H9 (cell line): Measurements from ENCODE around the gene PRKAG2. TPM values are rescaled to one million over a fixed set of nuclear protein-coding genes. Genes with fewer than 3 reads are reported as not detected.

Experiments used
- DNase-seq: peaks from one replicate; pipeline ENCODE4 v3.0.0-alpha.2; 2017
- H2AFZ ChIP-seq: one replicate; pipeline ENCODE4 v1.6.1; 2013; ENCODE audit warnings: mild to moderate bottlenecking, low read length, control low read depth, moderate library complexity
- H2AK5ac ChIP-seq: 2 replicates; pipeline ENCODE4 v1.6.1; 2013; ENCODE audit warnings: low read length, control low read depth, mixed read lengths; ENCODE audit not compliant: insufficient read length
- H2BK120ac ChIP-seq: one replicate; pipeline ENCODE4 v1.6.1; 2013; ENCODE audit warnings: low read depth, mild to moderate bottlenecking, low read length, control low read depth, inconsistent platforms; ENCODE audit not compliant: poor library complexity, severe bottlenecking
- H2BK12ac ChIP-seq: 2 replicates; pipeline ENCODE4 v1.6.1; 2013; ENCODE audit warnings: low read length, control low read depth, mixed read lengths, low read depth; ENCODE audit not compliant: insufficient read length
- H2BK15ac ChIP-seq: 2 replicates; pipeline ENCODE4 v1.6.1; 2013; ENCODE audit warnings: low read depth, low read length, control low read depth
- H2BK20ac ChIP-seq: one replicate; pipeline ENCODE4 v1.6.1; 2013; ENCODE audit warnings: low read depth, mild to moderate bottlenecking, low read length, control low read depth, inconsistent platforms; ENCODE audit not compliant: poor library complexity, severe bottlenecking
- H2BK5ac ChIP-seq: 2 replicates; pipeline ENCODE4 v1.6.1; 2013; ENCODE audit warnings: low read length, control low read depth, mixed read lengths; ENCODE audit not compliant: insufficient read length
- H3K14ac ChIP-seq: 2 replicates; pipeline ENCODE4 v1.6.1; 2013; ENCODE audit warnings: low read length, control low read depth; ENCODE audit not compliant: insufficient read depth
- H3K18ac ChIP-seq: 2 replicates; pipeline ENCODE4 v1.6.1; 2013; ENCODE audit warnings: low read depth, mild to moderate bottlenecking, mixed read lengths, low read length, control low read depth; ENCODE audit not compliant: insufficient read length
- H3K23ac ChIP-seq: 2 replicates; pipeline ENCODE4 v1.6.1; 2013; ENCODE audit warnings: low read length, control low read depth, mixed read lengths, low read depth; ENCODE audit not compliant: insufficient read length
- H3K23me2 ChIP-seq: 2 replicates; pipeline ENCODE4 v1.6.1; 2013; ENCODE audit warnings: low read depth, mild to moderate bottlenecking, mixed read lengths, low read length, control low read depth; ENCODE audit not compliant: insufficient read length, poor library complexity, severe bottlenecking
- H3K27ac ChIP-seq: 2 replicates; pipeline ENCODE4 v1.5.1; 2013; ENCODE audit warnings: low read length, control low read depth, mixed read lengths, low read depth; ENCODE audit not compliant: insufficient read length
- H3K27me3 ChIP-seq: 2 replicates; pipeline ENCODE4 v1.6.1; 2013; ENCODE audit warnings: low read length, control low read depth, inconsistent platforms; ENCODE audit not compliant: insufficient read depth
- H3K4ac ChIP-seq: 2 replicates; pipeline ENCODE4 v1.6.1; 2013; ENCODE audit warnings: low read depth, mild to moderate bottlenecking, control low read depth, inconsistent platforms, low read length, moderate library complexity
- H3K4me1 ChIP-seq: 2 replicates; pipeline ENCODE4 v1.6.1; 2013; ENCODE audit warnings: low read length, control low read depth, inconsistent platforms; ENCODE audit not compliant: insufficient read depth
- H3K4me2 ChIP-seq: 2 replicates; pipeline ENCODE4 v1.6.1; 2013; ENCODE audit warnings: low read length, control low read depth, mixed read lengths; ENCODE audit not compliant: insufficient read length, insufficient read depth
- H3K56ac ChIP-seq: 2 replicates; pipeline ENCODE4 v1.6.1; 2013; ENCODE audit warnings: low read depth, mild to moderate bottlenecking, mixed read lengths, low read length, control low read depth; ENCODE audit not compliant: insufficient read length
- H3K79me1 ChIP-seq: 2 replicates; pipeline ENCODE4 v1.6.1; 2013; ENCODE audit warnings: low read depth, mild to moderate bottlenecking, moderate library complexity, low read length, control low read depth, inconsistent platforms; ENCODE audit not compliant: insufficient read depth, poor library complexity, severe bottlenecking
- H3K79me2 ChIP-seq: 2 replicates; pipeline ENCODE4 v1.6.1; 2013; ENCODE audit warnings: low read length, control low read depth, inconsistent platforms; ENCODE audit not compliant: insufficient read depth
- H3K9ac ChIP-seq: 2 replicates; pipeline ENCODE4 v1.6.1; 2013; ENCODE audit warnings: low read length, control low read depth, mixed read lengths; ENCODE audit not compliant: insufficient read length; ENCODE audit errors: extremely low read depth
- H3K9me3 ChIP-seq: one replicate; pipeline ENCODE4 v1.6.1; 2013; ENCODE audit warnings: low read depth, low read length, inconsistent platforms; ENCODE audit not compliant: control insufficient read depth
- H3T11ph ChIP-seq: one replicate; pipeline ENCODE4 v1.6.1; 2013; ENCODE audit warnings: mild to moderate bottlenecking, low read length, control low read depth, inconsistent platforms
- H4K20me1 ChIP-seq: one replicate; pipeline ENCODE4 v1.6.1; 2013; ENCODE audit not compliant: control insufficient read depth, insufficient read length, insufficient read depth
- H4K5ac ChIP-seq: 2 replicates; pipeline ENCODE4 v1.6.1; 2013; ENCODE audit warnings: low read depth, mild to moderate bottlenecking, mixed read lengths, low read length, control low read depth; ENCODE audit not compliant: insufficient read length
- H4K8ac ChIP-seq: replicated peaks from 2 replicates; pipeline ENCODE4 v1.6.1; 2013; ENCODE audit warnings: low read length, control low read depth, mixed read lengths, low read depth; ENCODE audit not compliant: insufficient read length
- H4K91ac ChIP-seq: 2 replicates; pipeline ENCODE4 v1.6.1; 2013; ENCODE audit warnings: low read depth, mild to moderate bottlenecking, moderate library complexity, mixed read lengths, low read length, control low read depth; ENCODE audit not compliant: insufficient read length
- H3K27ac Mint-ChIP-seq, 3 experiments: 2 replicates in 2 of 3; 3 replicates in 1 of 3; pipeline ENCODE4 v1.8.0; 2020 to 2021; ENCODE audit warnings: mixed read lengths in 3 of 3, mild to moderate bottlenecking in 1 of 3, moderate library complexity in 1 of 3
- H3K27me3 Mint-ChIP-seq: 2 replicates; pipeline ENCODE4 v1.8.0; 2021; ENCODE audit warnings: low read depth, mild to moderate bottlenecking, moderate library complexity, mixed read lengths
- H3K36me3 Mint-ChIP-seq, 3 experiments: 2 replicates in 2 of 3; 3 replicates in 1 of 3; pipeline ENCODE4 v1.8.0; 2020 to 2021; ENCODE audit warnings: low read depth in 3 of 3, mixed read lengths in 3 of 3; ENCODE audit not compliant: insufficient read depth in 1 of 3
- H3K4me1 Mint-ChIP-seq, 2 experiments: 2 replicates each; pipeline ENCODE4 v1.8.0; 2020; ENCODE audit warnings: mixed read lengths in 2 of 2
- H3K4me3 Mint-ChIP-seq, 2 experiments: 2 replicates in 1 of 2; 3 replicates in 1 of 2; pipeline ENCODE4 v1.8.0; 2020 to 2021; ENCODE audit warnings: mild to moderate bottlenecking in 2 of 2, mixed read lengths in 2 of 2, moderate library complexity in 1 of 2
- H3K9me3 Mint-ChIP-seq, 2 experiments: 2 replicates in 1 of 2; 3 replicates in 1 of 2; pipeline ENCODE4 v1.8.0; 2020; ENCODE audit warnings: mild to moderate bottlenecking in 2 of 2, mixed read lengths in 2 of 2, moderate library complexity in 1 of 2
- CTCF ChIP-seq: fragments of 200-600 bp; sonication (generic); conservative IDR thresholded peaks from 3 replicates; pipeline ENCODE4 v1.8.0; 2021; ENCODE audit warnings: antibody characterized with exemption, mild to moderate bottlenecking
- WGBS: extraction: QIAGEN DNeasy Blood & Tissue Kit; methylation state at CpG from one replicate; pipeline ENCODE4 v1.1.7; 2013; ENCODE audit warnings: missing lambda C conversion rate, low lambda C conversion rate, mixed read lengths; ENCODE audit not compliant: insufficient read length; ENCODE audit errors: extremely low coverage; 5-methylcytosine and 5-hydroxymethylcytosine counted together
- total RNA-seq: library from RNA; stranded (reverse); gene quantifications from 2 replicates; pipeline ENCODE4 v1.2.1, GENCODE V29; 2021

Gene PRKAG2
- total RNA-seq, 1 experiment from 2014 or later, result 11.8 TPM

- no peak overlapping the region for H3K56ac ChIP-seq
- H2BK120ac ChIP-seq, result no peak overlapping the region
- no peaks in the 10 kb centered on the region for H4K20me1 ChIP-seq
- no peak overlapping the region for H2BK5ac ChIP-seq
- H4K91ac ChIP-seq, result no peak overlapping the region
- no peak overlapping the region for H3K23ac ChIP-seq
- WGBS, result no CpG with 5 or more reads among the region's 10 CpGs
- H4K5ac ChIP-seq, result no peak overlapping the region
- no peaks in the 10 kb centered on the region for H3K9me3 ChIP-seq
- H3T11ph ChIP-seq, result no peak overlapping the region
- no peak overlapping the region for H3K18ac ChIP-seq
- H3K23me2 ChIP-seq, result no peaks in the 10 kb centered on the region
- H3K79me2 ChIP-seq, result no peaks in the 10 kb centered on the region; the same call in 1 of the 2 replicates
- H2BK12ac ChIP-seq, result no peak overlapping the region
- H3K27me3 ChIP-seq, result no peaks in the 10 kb centered on the region
- H2BK15ac ChIP-seq, result no peak overlapping the region
- Mint-ChIP-seq H3K4me1 (peaks cover 4 to 9% of the 10 kb centered on the region in 2 experiments; a peak in 2 of 4 replicates), H3K27ac (peak overlapping the region in 1 of 3 experiments; percentile 1; a peak in 1 of 7 replicates), H3K36me3 (no peaks in the 10 kb centered on the region; a peak in 1 of 7 replicates), H3K27me3 (no peaks in the 10 kb centered on the region), H3K4me3 (no peak overlapping the region), H3K9me3 (no peaks in the 10 kb centered on the region)
- H3K9ac ChIP-seq, result no peak overlapping the region
- H3K27ac ChIP-seq, result no peak overlapping the region
- DNase-seq, result no peak
- no peaks in the 10 kb centered on the region; the same call in 1 of the 2 replicates for H3K4me1 ChIP-seq
- no peak overlapping the region for H3K14ac ChIP-seq
- no peak overlapping the region for H3K4me2 ChIP-seq
- TF ChIP-seq CTCF, result no peak
- H4K8ac ChIP-seq, result no peak overlapping the region
- H3K79me1 ChIP-seq, result no peaks in the 10 kb centered on the region
- no peak overlapping the region for H3K4ac ChIP-seq
- no peak overlapping the region for H2BK20ac ChIP-seq
- H2AFZ ChIP-seq, result no peak overlapping the region
- H2AK5ac ChIP-seq, result no peak overlapping the region
These were observed 277.3 kb downstream of the PRKAG2 start for GRCh38 chr7:151599401-151600227.
